AG20443 (cell line): ENCODE results near the gene CTRB1.
"Not testable (repeated sequence)": the region's sequence is repeated elsewhere in the genome, so short reads cannot be mapped to it uniquely, and the experiment has no call there.

ENCODE experiments used
- DNase-seq: peaks from one replicate; pipeline ENCODE4 v3.0.0; 2012; ENCODE audit warnings: low spot score, mixed read lengths

Gene CTRB1

DNA sequence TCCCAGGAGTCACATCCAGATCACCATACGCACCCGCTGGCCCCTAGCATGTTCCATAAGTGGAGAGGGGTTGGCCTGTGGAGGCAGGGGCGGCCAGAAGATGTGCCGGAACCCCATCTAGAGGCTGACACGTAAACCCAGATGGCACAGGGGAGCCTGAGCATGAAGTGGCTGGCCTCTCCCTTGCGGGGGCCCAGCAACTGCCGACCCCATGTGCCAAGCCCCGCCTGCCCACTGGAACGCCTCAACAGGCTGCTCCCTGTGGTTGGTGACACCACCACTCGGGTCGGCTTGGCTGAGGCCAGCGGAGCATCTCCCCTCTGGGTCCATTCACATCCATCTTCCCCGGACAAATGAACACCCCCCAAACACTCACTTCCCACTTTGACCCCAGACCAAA lies 23.2 kb downstream of the CTRB1 start:
- DNase-seq, result no peak

DNA sequence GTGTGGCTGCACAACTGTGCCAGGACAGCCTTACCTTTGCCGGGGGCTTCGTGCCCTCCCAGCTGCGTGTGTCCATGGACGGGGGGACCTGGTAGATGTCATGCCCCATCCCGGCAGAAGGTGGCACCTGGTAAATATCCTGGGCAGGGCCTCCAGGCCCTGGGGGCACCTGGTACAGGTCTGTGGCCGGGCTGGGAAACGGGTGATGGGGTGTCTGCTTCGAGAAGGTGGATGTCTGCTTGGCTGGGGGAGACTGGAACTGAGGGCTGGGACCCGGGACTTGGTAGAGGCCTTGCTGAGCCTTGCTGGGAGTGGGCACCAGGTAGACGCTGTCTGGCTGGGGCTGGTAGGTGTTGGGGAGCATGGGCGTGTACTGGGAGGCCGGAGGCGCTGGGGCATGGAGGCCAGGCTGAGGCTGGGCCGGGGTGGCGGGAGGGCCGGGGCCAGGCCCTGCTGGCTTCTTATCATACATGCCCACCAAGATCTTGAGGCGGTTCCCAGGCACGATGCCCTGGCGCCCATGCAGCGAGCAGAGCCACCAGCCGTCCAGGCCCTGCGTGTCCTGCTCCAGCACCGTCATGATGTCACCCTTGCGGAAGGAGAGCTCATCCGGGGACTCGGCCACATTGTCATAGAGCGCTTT lies 23.8 kb downstream of the CTRB1 start:
- DNase-seq, result not testable (repeated sequence)

DNA sequence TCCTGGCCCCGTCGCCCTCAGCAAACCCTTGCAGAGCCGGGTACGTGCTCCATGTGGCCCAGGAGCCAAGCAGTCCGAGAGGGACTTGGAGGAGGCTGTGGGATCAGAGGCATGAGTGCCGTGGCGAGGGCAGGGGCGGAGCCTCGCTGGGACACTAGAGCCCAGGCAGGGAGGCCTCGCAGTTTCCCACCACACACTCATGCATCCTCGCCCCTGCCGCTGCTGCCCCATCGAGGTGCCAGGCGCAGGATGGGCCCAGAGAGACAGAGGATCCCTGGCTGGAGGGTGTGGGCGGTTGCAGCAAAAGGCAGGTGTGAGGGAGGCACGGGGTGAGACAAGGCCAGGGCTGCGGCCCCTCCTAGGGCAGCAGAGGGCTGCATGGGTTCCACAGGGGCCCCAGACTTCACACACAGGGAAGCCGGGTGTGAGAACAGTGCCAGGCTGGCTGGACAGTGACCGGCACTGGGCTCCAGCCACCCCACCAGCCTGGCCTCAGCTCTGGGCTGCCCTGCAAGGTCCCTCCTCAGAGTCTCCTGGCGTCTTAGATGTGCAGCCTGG lies 25.0 kb downstream of the CTRB1 start:
- no peak for DNase-seq

DNA sequence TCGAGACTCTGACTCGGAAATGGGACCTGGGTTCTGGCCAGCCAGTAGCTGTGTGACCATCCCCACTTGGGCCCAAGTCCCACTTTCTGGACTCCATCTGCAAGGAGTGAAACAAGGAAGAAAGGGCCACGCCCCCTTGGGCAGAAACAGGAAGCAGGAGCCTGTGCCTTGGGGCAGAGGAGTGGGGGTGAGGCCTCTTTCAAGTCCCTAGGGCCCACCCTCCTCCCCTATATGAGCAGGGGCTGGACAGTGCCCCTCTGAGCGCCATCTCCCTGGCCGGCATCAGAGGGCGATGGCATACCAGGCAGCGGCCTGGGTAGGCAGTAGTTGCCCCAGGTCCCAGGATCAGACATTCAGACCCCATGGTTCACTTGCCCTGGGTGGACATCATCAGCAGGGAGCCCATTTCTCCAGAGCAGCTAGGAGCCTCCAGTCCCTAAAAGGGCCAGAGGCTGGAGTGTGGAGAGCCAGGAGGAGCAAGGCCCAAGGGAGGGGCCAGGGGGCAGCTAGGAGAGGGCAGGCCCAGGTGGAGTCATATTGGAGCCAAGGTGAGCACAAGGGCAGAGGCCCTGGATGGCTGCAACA lies 25.5 kb downstream of the CTRB1 start:
- no peak for DNase-seq

DNA sequence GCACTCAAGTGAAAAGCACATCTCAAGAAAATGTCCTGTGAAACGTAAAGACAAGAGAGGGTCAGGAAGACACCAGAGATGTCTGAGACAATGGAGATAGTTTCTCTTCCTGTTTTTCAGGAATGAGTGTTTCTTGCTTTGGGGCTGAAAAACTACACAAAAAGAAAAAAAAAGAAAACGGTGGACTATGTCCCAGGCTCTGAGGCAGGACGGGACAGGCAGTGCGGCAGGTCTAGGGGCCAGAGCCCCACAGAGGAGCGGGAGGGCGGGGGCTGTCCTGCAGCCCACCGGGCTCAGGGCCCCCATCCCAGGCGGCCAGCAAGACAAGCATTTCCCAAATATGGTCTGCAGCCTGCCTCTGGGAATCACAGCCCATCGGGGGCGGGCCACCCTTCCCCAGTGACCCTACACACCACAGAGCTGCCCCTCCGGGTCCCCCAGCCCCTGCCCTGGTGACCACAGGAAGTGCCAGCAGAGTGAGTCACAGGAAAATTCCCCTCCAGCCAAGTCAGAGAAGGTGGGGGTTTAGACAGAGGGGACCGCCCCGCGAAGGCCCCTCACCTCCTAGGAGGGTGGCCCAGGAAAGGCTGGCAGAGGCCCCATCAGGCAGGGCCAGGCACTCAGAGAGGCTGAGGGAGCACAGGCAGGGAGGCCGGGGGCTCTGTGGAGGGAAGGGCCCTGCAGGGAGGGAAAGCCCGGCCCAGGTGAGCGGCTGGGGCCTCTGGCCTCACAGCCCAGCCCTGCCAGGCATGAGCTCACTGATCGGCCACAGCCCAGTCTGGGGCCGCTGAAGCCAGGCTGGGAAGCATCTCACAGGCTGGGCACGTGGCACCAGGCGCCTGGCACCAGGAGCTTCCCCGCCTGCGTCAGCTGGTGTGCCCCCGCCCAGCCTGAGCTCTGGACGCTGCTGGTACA lies 26.3 kb downstream of the CTRB1 start:
- DNase-seq, result peak; percentile 89

DNA sequence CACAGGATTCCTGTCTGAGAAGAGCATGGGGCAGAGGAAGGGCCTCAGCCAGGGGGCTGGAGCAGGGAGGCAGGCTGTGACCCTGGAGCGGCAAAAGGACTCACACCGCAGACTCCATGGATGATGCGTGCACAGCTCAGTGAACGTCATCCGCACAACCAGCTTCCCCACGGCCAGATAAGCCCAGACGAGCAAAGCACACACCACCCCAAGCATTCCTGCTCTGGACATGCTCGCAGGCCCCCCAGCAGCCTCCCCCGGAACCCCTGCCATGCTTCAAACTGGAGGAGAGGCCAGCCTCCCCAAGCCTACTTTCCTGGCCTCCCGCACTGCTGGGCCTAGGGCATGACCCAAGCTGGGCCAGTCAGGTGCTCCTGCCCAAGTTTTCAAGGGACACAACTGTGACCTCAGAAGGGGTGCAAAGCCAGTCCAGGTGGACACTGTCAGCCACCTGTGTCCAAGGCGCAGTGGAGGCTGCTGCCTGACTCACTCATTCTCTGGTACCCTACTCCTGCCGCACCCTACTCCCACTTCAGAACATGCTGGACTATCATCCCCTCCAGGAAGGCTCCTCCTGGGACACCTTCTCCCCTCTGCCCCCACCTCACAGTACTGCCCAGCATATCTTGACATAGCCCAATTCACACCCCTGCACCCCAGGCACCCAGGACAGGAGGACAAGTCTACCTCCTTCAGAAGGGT lies 27.9 kb downstream of the CTRB1 start:
- DNase-seq, result no peak

DNA sequence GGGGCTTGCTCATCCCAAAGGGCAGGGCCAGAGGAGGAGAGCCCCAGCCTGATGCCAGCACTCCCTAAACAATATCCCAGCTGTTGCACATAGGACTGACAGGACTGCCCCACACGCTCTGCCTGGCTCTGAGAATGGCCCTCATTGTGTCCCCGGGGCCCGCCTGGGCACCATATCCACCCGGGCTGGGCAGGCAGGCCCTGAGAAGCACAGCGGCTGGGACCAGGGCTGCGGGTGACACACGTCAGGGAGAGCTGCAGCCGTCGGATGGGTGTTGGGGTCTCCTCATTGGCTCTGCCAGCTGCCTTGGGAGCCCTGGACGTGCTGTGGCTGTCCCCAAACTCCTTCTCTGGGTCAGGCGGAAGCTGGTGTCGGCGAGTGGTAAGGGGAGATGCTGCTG lies 28.5 kb downstream of the CTRB1 start:
- no peak for DNase-seq

DNA sequence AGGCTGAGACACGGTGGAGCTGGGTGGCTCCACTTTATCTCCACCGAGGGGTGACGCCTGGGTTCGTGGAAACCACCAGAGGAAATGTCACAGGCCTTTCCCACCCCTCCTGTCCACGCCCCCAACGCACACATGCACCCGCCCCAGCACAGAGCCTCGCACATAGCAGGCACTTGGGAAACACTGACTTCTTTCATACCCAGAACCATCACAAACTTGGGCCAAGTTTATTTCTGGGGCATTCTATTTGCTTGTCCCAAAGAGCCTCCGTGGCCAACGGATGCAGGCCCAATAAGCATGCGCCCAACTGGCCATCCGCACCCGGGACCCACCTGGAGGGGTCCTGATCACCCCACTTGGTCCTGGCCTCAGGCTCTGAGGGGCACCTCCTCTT lies 29.4 kb downstream of the CTRB1 start:
- DNase-seq, result no peak

DNA sequence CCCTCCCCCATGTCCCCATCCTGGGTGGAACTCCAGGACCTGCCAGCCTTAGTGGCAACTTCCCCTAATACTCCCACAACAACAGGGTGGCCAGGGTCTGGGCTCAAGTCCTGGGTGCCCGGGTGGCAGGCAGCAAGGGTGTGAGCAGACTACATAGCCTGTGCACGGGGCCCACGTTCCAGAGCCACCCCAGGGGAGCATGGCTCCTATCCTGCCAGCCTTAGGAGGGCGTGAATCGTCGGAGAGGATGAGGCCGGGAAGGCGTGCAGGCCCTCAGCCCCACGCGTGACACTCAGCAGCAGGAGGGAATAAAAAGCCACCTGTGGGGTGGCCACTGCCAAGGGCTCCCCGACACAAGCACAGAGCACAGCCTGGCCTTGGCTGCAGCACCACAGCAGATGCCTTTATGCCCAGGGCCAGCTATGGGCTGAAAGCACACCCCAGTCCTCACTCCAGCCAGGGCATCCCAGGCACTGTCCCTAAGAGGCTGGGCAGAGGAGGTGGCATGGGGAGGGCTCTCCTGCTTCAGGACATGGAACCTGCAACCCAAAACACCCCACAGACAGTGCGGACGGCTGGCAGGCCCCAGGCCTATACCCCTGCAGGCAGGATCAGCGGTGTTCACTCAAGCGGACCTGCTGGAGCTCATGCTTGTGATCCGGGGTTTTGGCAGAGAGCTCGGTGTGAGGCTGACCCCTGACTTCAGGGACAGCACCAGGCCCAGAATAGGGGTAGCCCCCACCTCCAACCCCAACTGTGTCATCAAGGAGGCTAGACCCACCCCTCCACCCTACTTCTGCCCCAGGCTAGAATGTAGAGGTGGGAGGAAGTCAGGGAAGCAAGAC lies 30.0 kb downstream of the CTRB1 start:
- no peak for DNase-seq

DNA sequence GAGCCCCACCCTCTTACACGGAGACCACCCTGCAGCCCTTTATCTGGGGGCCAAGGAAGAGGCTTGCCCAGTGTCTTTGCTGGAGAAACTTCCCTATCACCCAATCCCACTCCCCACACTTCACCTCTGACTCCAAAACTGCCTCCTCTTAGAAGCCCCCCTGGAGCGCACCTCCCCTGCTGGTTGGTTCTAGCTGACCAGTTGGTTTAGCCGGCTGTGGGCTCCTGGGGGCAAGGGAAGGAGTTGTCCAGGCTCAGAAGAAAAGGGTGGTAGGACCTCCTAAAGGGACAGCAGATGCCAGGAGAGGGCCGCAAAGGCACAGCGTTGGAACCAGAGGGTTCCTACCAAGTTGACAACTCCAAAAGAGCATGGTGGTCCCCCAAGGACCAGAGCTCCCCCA lies 30.7 kb downstream of the CTRB1 start:
- DNase-seq, result no peak

DNA sequence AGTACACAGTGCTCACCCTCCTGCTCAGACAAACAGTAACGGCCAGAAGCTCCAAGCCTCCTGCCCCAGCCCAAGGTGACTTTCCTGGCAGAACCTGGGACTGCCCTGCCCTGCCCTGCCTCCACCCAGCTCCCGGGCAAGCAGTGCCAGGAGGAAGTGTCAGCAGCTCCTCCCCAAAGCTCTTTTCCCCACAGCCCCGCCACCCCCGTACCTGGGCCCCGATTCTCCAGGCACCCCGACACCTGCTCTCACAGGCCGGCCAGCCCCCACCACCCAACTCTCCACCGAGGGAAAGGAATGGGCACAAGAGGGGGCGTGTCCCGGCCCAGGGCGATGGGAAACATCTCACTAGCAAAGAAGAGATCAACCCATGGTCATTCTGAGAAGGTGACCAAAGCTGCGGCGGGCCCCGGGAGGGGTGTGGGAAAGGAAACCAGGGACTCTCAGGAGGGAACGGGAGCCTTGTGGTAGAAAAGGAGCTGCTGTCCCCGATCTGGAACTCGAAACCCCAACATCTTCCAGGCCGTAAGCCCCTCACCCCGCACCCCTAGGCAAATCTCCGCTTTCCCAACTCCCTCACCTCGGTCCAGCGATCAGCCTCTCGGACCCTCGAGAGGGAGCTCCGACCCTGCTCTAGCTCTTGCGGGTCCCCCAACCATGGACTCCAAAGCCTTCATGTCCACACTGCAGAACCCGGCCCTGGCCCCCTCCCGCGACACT lies 31.5 kb downstream of the CTRB1 start:
- peak; percentile 43 for DNase-seq

DNA sequence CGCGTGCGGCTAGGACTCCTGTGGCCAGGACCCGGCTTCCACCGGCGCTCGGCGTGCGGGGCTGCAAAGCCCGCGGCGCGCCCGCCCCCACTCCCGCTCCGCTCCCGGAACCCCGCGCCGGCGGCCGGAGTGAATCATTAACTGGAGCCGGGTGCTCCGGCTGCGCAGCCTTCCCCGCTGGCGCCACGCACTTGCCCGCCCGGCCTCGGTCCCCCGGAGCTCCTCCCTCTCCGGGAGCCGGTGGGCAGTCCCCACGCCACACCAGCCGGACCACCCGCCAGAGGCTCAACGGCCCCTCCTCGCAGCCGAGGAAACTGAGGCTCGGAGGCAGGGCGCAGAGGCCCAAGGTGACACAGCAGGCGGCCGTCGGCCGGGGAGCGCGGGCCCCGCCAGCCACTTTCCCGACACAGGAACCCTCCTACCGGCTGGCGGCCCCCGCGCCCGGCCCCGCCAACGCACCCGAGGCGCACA lies 32.1 kb downstream of the CTRB1 start:
- peak; percentile 74 for DNase-seq

DNA sequence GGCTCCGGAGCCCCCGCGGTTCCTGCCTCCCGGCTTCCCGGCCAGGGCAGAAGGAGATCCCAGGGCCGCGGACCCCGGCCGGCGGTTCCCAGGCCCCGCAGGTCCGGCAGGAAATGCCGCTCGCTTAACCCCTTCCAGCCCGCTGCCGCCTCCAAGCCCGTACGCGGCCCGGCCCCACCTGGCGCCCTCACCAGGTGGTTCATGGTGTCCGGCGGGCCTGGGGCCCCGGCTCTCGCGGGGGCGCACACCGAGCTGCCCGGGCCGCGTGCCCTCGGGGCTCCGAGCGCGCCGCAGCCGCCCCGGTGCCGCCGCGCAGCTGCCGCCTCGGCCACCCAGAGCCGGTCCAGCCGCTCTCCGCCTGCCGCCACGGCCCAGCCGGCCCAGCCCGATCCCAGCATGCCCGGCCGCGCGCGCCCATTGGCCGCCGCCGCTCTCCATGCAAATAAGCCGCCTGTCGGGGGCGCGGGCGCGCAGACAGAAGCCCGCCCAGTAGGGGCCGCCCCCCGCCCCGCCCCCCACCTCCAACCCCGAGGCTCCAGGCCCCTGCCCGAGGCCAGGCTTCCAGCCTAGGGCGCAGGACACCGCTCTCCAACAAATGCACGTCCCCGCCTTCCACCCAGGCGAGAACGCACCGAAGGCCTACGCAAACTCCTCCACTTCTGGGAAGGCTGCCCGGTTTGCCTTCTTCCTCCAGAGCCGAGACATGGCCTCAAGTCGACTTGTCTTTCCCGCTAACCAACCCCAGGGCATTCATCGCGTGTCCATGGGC lies 32.7 kb downstream of the CTRB1 start, which contains the start of gene BCAR1:
Gene BCAR1, minus strand, starts transcription at position 345 of the 769 bp plus-strand sequence. Its CDS starts 142 bp downstream, at position 203.
- DNase-seq, result peak; percentile 92

DNA sequence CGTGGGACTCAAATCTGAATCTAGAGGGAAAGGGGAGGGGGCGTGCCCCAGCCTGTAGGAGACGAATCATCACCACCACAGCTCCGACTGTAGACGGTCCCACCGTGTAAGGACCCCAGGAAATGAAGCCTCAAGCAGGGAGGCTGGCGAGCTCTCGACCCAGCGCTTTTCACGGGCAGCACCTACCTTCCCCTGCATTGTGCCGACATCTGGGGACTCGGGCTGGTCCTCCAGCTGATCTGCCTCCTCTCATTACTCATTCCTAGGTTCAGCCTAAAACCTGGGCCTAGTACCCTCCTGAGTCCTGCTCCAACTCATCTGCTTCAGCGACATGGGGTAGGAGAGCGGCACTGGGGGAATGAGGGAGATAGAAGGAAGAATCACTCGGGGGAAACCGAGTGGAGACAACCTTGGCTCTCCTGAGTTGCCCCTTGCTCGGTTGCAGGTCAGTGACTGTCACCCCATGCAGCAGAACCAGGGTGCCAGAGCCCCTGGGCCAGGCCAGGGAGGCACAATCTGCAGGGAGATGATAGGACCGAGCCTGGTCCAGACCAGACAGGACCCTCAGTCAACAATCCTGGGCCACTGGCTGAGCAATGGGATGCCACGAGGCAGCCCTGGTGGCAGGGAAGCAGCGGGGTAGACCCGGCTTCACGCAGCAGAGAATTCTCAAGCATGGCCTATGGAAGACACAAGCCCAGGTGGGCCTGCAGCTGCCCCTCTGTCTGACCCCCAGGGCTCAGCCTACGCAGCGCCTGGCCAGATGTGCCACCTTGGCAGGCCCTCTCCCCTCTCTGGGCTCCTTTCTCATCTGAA lies 33.5 kb downstream of the CTRB1 start:
- no peak for DNase-seq

DNA sequence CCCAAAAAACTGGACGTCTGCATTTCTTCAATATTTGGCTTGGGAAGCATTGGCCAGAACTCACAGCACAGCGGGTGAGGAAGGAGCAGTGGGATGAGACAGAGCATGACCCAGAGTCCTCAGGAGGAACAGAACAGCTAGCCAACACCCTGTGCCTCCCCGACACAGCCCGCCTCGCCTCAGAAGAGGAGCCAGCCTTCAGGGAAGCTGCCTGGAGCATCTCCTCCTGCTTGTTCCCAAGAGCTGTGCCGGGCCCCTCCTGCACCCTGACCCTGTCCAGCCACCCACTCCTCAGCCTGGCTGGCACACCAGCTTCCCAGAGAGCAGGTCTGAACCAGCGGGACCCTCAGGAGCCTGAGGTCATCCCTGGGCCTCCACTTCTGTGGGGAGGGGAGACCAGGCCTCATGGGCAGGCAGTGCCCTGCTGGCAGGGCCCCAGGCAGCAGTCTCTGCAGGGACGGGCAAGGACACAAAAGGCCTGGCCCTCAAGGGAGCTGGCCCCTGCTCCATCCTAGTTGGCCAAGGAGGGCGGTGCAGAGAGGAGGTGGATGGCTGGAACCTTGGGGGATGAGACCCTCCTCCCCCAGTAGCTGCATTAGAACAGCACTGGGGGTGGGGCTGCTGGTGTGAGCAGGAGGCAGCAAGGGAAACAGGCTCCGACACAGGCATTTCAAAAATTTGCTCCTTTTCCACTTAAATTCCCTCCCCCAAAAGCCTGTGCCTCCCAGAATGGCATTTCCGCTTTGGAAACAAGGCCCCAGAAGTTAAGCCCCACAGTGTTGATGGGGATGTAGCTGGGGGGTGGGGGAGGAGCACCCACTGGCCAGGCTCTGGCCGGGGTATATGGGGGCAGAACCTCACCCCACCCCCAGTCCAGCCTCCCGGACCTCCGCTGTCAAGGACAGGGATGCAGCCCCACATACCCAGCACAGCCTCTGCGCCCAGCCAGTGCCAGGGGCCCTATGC lies 34.4 kb downstream of the CTRB1 start:
- DNase-seq, result peak; percentile 70

DNA sequence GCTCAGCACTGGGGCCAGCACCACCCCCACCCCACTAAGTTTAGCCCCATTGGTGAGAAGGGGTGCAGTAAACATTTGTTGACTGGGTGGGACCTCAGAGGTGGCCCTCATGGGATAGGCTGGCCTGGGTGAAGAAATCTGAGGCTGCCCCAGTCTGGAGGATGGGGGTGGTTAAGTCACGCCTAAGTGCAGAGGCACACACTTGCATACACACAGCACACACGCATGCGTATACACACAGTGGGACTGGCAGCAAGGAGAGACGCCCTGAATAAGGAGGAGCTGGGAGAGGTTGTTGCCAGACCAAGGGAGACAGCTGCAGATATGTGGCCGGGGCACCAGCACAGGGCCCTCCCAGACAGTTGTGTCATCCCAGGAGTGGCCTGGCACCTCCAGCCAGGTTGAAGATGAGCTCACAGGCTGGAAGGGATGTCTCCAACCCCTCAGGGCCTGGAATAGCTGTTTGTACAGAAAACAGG lies 35.6 kb downstream of the CTRB1 start:
- DNase-seq, result peak; percentile 92

DNA sequence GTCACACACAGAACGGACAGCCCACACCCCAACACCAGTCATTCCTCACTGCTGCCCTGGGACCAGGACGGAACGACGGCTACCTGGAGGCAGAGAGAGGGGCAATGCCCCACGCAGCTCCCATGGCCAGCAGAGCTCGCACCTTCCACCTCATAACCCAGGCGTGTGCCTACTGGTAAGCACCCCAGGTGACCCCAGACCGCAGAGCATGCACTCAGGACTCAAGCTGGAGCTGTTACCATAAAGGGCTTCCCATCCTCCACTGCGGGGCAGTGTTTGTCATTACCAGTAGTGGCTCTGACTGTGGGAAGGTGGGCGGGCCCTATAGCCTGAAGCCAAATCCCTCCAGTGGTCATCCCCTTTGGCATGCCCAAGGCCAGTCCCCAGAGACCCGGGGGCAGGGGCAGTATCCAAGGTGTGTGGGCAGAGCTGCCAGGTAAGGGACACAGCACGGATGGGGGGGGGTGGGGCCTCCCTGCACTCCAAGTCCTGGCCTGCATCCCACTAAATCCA lies 37.3 kb downstream of the CTRB1 start:
- no peak for DNase-seq
